Measurements from ENCODE around the gene POLN.

The POLN gene

GRCh38 chr4:2265113-2266110 is 23.5 kb upstream of the POLN start:
- TF ChIP-seq SIN3A (IDR thresholded peaks at IDR 0.05; ENCODE audit: borderline replicate concordance, insufficient read depth, low read length) (no peak), REST (IDR thresholded peaks at IDR 0.05; ENCODE audit: insufficient read depth in 1 of 2, low read depth in 2 of 2, low read length in 2 of 2) (no peak), TAF1 (IDR thresholded peaks at IDR 0.05; ENCODE audit: borderline replicate concordance, insufficient read depth, low read length) (no peak), POLR2AphosphoS5 (IDR thresholded peaks at IDR 0.05; ENCODE audit: low read depth, low read length) (no peak), FOXP2 (optimal IDR thresholded peaks at IDR 0.05; ENCODE audit: borderline replicate concordance, extremely low read depth, extremely low read length, insufficient read depth) (no peak)

GRCh38 chr4:2264481-2265041 is 22.6 kb upstream of the POLN start:
- TF ChIP-seq FOXP2 (optimal IDR thresholded peaks at IDR 0.05; ENCODE audit: borderline replicate concordance, extremely low read depth, extremely low read length, insufficient read depth), result no peak
- no peak for TF ChIP-seq SIN3A (IDR thresholded peaks at IDR 0.05; ENCODE audit: borderline replicate concordance, insufficient read depth, low read length)
- TF ChIP-seq REST (IDR thresholded peaks at IDR 0.05; ENCODE audit: insufficient read depth in 1 of 2, low read depth in 2 of 2, low read length in 2 of 2), result no peak
- no peak for TF ChIP-seq TAF1 (IDR thresholded peaks at IDR 0.05; ENCODE audit: borderline replicate concordance, insufficient read depth, low read length)
- no peak for TF ChIP-seq POLR2AphosphoS5 (IDR thresholded peaks at IDR 0.05; ENCODE audit: low read depth, low read length)

- no peak for TF ChIP-seq TAF1 (IDR thresholded peaks at IDR 0.05; ENCODE audit: borderline replicate concordance, insufficient read depth, low read length)
- no peak for TF ChIP-seq POLR2AphosphoS5 (IDR thresholded peaks at IDR 0.05; ENCODE audit: low read depth, low read length)
- TF ChIP-seq SIN3A (IDR thresholded peaks at IDR 0.05; ENCODE audit: borderline replicate concordance, insufficient read depth, low read length), result no peak
- no peak for TF ChIP-seq REST (IDR thresholded peaks at IDR 0.05; ENCODE audit: insufficient read depth in 1 of 2, low read depth in 2 of 2, low read length in 2 of 2)
- no peak for TF ChIP-seq FOXP2 (optimal IDR thresholded peaks at IDR 0.05; ENCODE audit: borderline replicate concordance, extremely low read depth, extremely low read length, insufficient read depth)
Measured at GRCh38 chr4:2263926-2264321, 22.0 kb upstream of the POLN start.

- TF ChIP-seq FOXP2 (optimal IDR thresholded peaks at IDR 0.05; ENCODE audit: borderline replicate concordance, extremely low read depth, extremely low read length, insufficient read depth), result no peak
- no peak for TF ChIP-seq POLR2AphosphoS5 (IDR thresholded peaks at IDR 0.05; ENCODE audit: low read depth, low read length)
- TF ChIP-seq TAF1 (IDR thresholded peaks at IDR 0.05; ENCODE audit: borderline replicate concordance, insufficient read depth, low read length), result no peak
- TF ChIP-seq REST (IDR thresholded peaks at IDR 0.05; ENCODE audit: insufficient read depth in 1 of 2, low read depth in 2 of 2, low read length in 2 of 2), result no peak
Measured at GRCh38 chr4:2262944-2263250, 21.0 kb upstream of the POLN start.
